ENCODE data around the gene TPRG1.

DNA sequence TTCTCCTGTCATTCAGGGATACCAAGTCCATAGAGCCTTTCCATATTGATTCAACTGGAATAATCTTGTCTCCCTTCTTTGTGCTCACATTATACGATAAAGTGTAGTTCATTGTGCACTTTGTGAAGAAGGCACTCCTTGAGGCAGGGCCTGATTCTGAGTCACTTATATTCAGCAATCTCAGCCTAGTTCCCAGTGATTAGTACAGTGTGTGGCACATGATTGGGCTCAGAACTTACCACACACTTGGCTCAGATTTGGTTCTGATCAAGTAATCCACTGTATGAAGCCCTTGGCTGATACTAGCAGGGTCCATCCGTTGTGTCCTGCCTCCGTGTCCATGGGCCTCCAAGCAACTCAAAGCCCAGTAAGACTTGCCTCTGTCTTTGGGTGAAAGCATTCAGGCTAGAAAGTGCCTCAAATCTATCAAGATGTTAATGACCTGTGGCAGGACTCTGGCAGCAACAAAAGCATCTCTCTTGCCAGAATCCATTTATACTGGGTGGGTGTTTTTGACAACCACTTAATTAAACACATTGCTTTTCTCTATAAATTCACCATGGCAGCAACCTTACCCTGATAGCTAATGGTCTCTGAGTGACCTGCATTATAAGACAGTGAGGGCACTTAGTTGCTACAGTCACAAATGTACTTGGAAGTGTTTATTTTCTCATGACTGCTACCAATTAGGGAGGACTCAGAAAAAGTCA, 51.3 kb downstream of the TPRG1 start:
- TF ChIP-seq CTCF (IDR thresholded peaks at IDR 0.05) = no peak
- no peak for TF ChIP-seq POLR2A (IDR thresholded peaks at IDR 0.05)

Data from gastroesophageal sphincter (tissue), 3 donors.